Measurements from ENCODE around the gene CRYGD. TPM values are rescaled to one million over a fixed set of nuclear protein-coding genes. Genes with fewer than 3 reads are reported as not detected.
"Not testable (repeated sequence)": the region's sequence is repeated elsewhere in the genome, so short reads cannot be mapped to it uniquely, and the experiment has no call there.

Gene CRYGD
- total RNA-seq, 1 donor from 2014 or later, result not detected

DNA sequence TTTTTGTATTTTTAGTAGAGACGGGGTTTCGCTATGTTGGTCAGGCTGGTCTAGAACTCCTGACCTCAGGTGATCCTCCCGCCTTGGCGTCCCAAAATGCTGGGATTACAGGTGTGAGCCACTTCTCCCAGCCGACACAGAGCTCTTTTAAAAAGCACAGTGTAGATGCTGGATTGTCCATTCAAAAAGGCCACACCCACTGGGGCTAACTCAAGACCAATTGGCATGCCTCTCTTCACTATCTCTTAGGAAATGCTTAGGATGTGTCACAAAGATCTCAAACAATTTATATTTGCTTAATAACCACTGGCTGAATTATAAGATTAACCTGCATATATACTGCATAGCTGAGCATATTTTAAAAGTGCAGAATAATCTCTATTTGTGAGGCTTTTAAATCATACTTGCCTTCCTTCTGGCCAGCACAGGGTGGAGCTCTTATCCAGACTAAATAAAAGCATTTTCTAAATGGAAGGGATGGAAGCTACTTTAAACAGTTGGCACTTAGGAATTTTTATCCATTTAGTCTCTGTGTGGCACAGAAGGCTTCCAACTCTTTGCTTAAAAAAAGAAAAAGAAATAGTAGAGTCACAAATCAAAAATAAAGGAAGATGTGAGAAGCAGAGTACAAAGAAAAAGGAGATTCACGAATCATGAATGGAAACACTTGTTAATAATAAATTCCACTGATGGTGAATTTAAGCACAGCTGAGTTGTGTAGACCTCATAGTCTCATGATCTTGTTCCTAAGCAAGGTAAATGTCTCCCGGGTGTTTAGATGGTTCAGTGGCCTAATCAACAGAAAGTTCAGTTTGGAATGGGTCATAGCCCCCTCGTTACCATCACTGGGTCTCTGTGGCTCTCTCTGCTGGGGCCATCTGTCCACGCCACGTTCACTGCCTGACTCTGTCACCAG is 22.4 kb downstream of the CRYGD start:
- TF ChIP-seq, protein P1, sequence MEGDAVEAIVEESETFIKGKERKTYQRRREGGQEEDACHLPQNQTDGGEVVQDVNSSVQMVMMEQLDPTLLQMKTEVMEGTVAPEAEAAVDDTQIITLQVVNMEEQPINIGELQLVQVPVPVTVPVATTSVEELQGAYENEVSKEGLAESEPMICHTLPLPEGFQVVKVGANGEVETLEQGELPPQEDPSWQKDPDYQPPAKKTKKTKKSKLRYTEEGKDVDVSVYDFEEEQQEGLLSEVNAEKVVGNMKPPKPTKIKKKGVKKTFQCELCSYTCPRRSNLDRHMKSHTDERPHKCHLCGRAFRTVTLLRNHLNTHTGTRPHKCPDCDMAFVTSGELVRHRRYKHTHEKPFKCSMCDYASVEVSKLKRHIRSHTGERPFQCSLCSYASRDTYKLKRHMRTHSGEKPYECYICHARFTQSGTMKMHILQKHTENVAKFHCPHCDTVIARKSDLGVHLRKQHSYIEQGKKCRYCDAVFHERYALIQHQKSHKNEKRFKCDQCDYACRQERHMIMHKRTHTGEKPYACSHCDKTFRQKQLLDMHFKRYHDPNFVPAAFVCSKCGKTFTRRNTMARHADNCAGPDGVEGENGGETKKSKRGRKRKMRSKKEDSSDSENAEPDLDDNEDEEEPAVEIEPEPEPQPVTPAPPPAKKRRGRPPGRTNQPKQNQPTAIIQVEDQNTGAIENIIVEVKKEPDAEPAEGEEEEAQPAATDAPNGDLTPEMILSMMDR (IDR thresholded peaks at IDR 0.05; ENCODE audit: unreplicated experiment), result no peak
- Mint-ChIP-seq H3K4me3 (ENCODE audit: unreplicated experiment) (no peak overlapping the region), H3K36me3 (ENCODE audit: low read depth, unreplicated experiment) (peaks cover 4% of the 10 kb centered on the region), H3K4me1 (ENCODE audit: unreplicated experiment) (no peaks in the 10 kb centered on the region), H3K27ac (ENCODE audit: unreplicated experiment) (no peak overlapping the region), H3K9me3 (ENCODE audit: unreplicated experiment) (no peaks in the 10 kb centered on the region), H3K27me3 (ENCODE audit: unreplicated experiment) (peaks cover 4% of the 10 kb centered on the region)
- DNase-seq (ENCODE audit: low spot score), result no peak

DNA sequence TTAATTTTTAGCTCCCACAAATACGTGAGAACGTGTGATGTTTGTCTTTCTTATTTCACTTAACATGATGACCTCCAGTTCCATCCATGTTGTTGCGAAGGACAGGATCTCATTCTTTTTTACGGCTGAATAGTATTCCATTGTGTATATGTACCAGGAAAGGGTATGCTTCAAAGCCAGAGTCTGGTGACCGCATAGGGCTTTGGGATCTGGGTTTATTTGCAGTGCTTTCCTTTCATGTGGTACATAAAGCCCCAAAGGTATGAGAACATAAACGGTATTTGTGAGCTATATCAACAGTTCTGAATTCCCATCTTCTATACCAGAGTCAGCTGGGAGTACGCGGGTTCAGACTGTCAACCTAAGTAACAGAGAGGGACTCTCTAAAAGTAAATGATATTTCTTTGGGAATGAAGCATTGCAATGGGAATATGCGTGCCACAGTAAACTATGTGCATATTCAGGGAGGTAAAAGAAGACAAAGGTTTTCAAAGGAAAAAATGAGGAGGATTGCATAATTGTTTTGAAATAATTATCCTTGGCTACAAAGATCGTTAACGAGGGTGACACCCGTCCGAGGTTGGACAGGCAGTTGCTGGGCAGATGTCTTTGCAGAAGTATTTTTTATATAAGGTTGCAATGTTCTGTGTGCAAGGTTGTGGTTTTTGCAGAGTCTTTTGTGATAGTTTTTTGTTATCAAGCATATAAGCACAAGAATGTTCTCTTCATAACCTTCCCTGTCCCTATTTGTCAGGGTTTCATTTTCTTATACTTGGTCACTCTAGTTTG is 24.4 kb downstream of the CRYGD start:
- DNase-seq (ENCODE audit: low spot score), result no peak
- no peaks in the 10 kb centered on the region for H3K36me3 Mint-ChIP-seq (ENCODE audit: low read depth, unreplicated experiment)
- TF ChIP-seq, protein P1 (IDR thresholded peaks at IDR 0.05; ENCODE audit: unreplicated experiment), result no peak

GRCh38 chr2:208098701-208099100 is 25.6 kb downstream of the CRYGD start:
- not testable (repeated sequence) for H3K4me1 Mint-ChIP-seq (ENCODE audit: unreplicated experiment); H3K36me3 Mint-ChIP-seq (ENCODE audit: low read depth, unreplicated experiment); H3K4me3 Mint-ChIP-seq (ENCODE audit: unreplicated experiment); H3K27ac Mint-ChIP-seq (ENCODE audit: unreplicated experiment); H3K27me3 Mint-ChIP-seq (ENCODE audit: unreplicated experiment); DNase-seq (ENCODE audit: low spot score); H3K9me3 Mint-ChIP-seq (ENCODE audit: unreplicated experiment)

More for the DNA sequence above, 24.4 kb downstream of the CRYGD start:
- H3K27ac Mint-ChIP-seq (ENCODE audit: unreplicated experiment), result no peak overlapping the region
- H3K9me3 Mint-ChIP-seq (ENCODE audit: unreplicated experiment), result no peaks in the 10 kb centered on the region
- H3K27me3 Mint-ChIP-seq (ENCODE audit: unreplicated experiment), result peaks cover 2% of the 10 kb centered on the region
- H3K4me1 Mint-ChIP-seq (ENCODE audit: unreplicated experiment), result peaks cover 10% of the 10 kb centered on the region
- no peak overlapping the region for H3K4me3 Mint-ChIP-seq (ENCODE audit: unreplicated experiment)

GRCh38 chr2:208098267-208098666 is 26.1 kb downstream of the CRYGD start:
- Mint-ChIP-seq H3K27me3 (ENCODE audit: unreplicated experiment) (peaks cover 2% of the 10 kb centered on the region), H3K36me3 (ENCODE audit: low read depth, unreplicated experiment) (no peaks in the 10 kb centered on the region), H3K9me3 (ENCODE audit: unreplicated experiment) (no peaks in the 10 kb centered on the region), H3K4me1 (ENCODE audit: unreplicated experiment) (peaks cover 10% of the 10 kb centered on the region), H3K4me3 (ENCODE audit: unreplicated experiment) (no peak overlapping the region), H3K27ac (ENCODE audit: unreplicated experiment) (no peak overlapping the region)
- TF ChIP-seq, protein P1 (IDR thresholded peaks at IDR 0.05; ENCODE audit: unreplicated experiment), result no peak
- DNase-seq (ENCODE audit: low spot score), result no peak

GRCh38 chr2:208097801-208098200 is 26.5 kb downstream of the CRYGD start:
- H3K4me3 Mint-ChIP-seq (ENCODE audit: unreplicated experiment), result no peak overlapping the region
- H3K27ac Mint-ChIP-seq (ENCODE audit: unreplicated experiment), result no peak overlapping the region
- TF ChIP-seq, protein P1 (IDR thresholded peaks at IDR 0.05; ENCODE audit: unreplicated experiment), result no peak
- peaks cover 10% of the 10 kb centered on the region for H3K4me1 Mint-ChIP-seq (ENCODE audit: unreplicated experiment)
- H3K36me3 Mint-ChIP-seq (ENCODE audit: low read depth, unreplicated experiment), result no peaks in the 10 kb centered on the region
- H3K9me3 Mint-ChIP-seq (ENCODE audit: unreplicated experiment), result no peaks in the 10 kb centered on the region
- H3K27me3 Mint-ChIP-seq (ENCODE audit: unreplicated experiment), result peaks cover 2% of the 10 kb centered on the region
- no peak for DNase-seq (ENCODE audit: low spot score)

Measured in endothelial cell (in vitro differentiated cells).